Stimulated activated CD8-positive, alpha-beta memory T cell treated with anti-CD3 and anti-CD28 coated beads, Interleukin-7, amount 100 ng/mL, for 48 hours (primary cell): Measurements from ENCODE around the gene MYOF.
"Not testable (repeated sequence)": the region's sequence is repeated elsewhere in the genome, so short reads cannot be mapped to it uniquely, and the experiment has no call there.

Experiments
- DNase-seq, 2 donors: peaks; one replicate each; pipeline ENCODE4 v3.0.0-alpha.2; 2020; ENCODE audit warnings: low read depth in 1 of 2; ENCODE audit errors: extremely low read depth in 1 of 2

The MYOF gene

DNA sequence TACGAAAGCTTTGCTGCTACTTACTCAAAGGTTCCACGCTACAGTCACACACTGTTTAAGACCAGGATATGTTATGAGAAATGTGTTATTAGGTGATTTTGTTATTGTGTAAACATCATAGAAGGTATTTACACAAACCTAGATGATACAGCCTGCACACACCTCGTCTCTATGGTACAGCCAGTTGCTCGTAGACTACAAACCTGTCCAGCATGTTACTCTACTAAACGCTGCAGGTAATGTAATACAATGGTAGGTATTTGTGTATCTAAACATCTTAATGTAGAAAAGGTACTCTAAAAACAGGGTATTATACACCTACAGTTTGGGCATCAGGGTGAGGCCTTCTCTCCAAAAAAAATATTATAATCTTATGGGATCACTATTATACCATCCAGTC is 181.2 kb downstream of the MYOF start:
- DNase-seq = no peak

GRCh38 chr10:93300288-93300917 is 181.7 kb downstream of the MYOF start:
- no peak for DNase-seq

- DNase-seq = no peak
These were observed 182.4 kb downstream of the MYOF start for GRCh38 chr10:93299606-93300287.

DNA sequence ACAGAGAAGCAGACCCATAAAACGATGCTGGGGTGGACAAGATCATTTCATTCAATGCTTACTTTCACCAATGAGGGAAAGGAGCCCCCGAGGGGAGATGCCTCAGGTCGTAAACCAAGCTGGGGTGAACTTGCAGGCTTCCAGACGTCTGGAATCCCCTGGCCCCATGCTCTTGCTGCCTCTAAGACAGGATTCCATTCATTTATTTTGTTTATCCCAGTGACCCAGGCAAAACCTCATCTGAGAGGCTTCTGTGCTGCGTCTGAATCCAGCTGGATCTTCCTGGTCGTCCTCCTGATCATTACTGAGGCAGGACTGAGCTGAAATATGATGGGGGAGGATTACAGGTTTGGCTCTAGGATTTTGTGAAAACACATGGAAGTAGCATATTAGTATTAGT is 182.9 kb downstream of the MYOF start:
- DNase-seq = no peak

DNA sequence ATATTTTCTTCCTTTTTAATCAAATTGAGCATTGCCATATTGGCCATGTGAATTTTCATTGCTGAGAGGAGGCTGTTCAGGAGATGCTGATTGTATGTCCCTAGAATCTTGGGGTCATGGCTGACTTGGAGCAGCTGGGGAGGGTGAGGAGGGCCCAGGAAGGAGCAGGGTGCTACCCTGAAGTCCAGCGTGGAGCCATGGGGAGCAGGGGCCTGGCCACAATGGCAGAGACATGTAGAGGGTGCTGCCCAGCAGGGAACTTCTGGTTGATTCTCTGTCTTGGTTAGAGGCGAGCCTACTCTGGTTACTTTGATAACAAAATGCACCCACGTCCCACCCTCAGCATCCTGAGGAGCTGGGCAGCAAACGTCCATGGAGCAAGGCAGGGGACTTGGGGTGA is 186.0 kb downstream of the MYOF start:
- DNase-seq = no peak

DNA sequence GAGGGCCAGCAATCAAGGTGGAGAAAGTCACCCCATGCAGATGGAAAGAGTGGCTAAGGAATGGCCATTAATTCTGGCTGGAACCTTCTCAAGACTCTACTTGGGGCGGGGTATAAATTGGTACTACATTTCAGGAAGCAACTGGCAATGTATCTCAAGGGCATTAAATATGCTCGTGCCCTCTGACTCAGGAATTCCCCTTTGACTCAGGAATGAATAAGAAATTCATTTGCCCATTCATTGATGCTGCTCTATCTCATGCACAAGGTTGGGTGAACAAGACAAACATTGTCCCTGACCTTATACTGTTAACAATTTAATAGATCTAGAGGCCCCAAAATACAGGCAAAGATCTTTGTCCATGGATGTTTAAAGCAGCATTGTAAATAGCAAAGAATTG is 188.1 kb downstream of the MYOF start:
- DNase-seq = no peak

- DNase-seq = no peak
These were observed 191.3 kb downstream of the MYOF start for GRCh38 chr10:93290661-93291354.

DNA sequence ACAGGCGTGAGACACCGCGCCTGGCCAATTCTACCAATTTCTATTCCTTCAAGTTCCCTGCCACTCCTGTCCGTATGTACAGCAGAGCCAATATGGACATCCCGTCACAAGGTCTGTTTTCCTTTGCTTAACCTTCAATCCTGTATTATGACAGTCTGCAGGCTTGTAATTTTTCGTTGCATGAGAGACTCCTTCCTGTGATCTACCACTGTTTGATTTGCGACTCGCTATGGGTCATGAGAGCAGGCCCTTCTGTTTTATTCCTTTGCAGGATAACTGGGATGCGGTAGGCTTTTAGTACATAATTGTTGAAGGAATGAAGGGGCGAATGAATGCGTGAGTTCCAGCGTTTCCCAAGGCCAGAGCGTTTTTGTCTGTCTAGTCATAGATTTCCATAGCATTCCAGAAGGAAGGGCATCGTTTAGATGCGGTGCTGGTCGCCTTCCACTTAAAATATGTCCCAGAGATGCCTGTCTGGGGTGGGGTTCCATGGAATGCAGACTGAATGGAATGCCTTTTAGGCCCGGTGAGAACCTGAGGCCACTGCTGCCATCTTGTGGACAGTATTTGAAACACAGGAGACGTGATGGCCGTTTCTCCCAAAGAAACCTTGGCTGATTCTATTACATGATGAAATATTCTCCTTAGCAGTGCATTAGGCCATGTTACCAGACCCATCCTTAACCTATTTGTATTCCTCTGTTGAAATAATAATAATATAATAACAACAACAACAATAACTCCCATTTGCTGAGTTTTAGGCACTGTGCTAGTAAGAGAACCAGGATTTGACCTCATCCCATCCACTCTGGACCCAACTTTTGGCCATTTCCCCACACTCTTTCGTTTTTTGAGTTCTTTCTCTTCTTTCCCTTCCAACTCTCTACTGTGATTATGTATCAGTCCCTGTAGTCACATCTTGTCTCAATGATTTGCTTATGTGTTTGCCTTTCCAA is 193.2 kb downstream of the MYOF start:
- peak in 1 of 2 donors; percentile 12 for DNase-seq

- no peak for DNase-seq
These were observed 194.4 kb downstream of the MYOF start for GRCh38 chr10:93287775-93288174.

- not testable (repeated sequence) for DNase-seq
These were observed 197.9 kb downstream of the MYOF start for GRCh38 chr10:93284246-93284645.

DNA sequence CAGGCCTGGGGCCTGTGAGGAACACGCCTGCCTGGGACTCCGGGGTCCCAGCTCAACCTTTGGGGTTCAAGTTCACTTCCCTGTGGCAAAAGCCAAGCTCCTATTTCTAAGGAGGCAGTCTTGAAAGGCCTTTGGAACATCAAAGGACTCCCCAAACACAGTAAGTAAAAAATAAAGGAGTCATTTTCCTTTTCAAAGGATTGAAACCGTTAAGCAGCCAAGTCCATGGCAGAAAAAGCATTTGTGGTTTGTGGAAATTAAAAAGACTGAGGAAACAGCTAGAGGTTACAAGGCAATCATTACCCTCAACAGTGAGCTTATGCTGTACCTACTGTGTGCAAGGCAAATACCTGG is 200.8 kb downstream of the MYOF start:
- no peak for DNase-seq

DNA sequence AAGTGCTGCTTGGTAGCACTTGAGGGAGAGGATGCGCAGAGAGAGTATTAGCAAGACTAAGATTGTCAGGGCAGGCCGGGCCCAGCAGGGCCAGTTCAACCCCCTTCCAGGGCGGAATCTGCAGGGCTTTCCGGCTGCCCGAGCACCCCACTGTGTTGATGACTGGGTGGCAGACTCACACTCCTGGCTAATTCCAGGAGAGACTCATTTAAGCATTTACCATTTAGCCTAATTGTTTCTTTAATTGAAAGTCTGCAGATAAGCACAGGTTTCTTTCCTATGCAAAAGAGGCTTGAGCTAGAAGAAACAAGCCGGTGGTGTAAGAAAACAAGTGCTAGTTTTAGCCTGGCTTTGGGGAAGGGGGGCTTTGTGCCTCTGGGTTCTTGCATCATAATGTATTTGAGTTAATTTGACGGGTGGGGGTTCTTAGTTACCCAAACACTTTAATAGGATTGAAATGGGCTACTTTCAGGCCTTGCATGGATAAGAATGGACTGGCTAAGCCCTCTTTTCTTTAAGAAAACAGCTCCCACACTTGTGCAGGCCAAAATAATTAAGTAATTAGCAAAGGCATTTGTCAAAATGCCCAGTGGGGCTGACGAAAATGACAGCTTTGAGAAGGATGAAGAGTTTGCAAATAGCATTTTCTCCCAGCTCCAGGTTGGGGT is 201.3 kb downstream of the MYOF start:
- no peak for DNase-seq

- DNase-seq = no peak
These were observed 201.9 kb downstream of the MYOF start for GRCh38 chr10:93280121-93280698.

GRCh38 chr10:93277360-93277759 is 204.8 kb downstream of the MYOF start:
- DNase-seq = no peak

DNA sequence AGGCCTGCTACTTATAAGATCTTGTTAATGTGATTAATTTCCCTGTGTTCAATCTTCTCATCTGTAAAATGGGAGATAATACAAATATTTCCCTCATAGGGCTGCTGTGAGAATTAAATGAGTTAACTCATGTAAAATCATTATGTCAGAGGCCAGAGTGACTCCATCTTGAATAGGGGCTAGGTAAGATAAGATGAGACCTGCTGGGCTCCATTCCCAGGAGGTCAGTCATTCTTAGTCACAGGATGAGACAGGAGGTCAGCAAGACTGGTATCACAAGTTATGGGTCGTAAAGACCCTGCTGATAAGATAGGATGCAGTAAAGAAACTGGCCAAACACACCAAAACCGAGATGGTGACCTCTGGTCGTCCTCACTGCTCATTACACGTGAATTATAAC is 207.7 kb downstream of the MYOF start:
- DNase-seq = no peak

DNA sequence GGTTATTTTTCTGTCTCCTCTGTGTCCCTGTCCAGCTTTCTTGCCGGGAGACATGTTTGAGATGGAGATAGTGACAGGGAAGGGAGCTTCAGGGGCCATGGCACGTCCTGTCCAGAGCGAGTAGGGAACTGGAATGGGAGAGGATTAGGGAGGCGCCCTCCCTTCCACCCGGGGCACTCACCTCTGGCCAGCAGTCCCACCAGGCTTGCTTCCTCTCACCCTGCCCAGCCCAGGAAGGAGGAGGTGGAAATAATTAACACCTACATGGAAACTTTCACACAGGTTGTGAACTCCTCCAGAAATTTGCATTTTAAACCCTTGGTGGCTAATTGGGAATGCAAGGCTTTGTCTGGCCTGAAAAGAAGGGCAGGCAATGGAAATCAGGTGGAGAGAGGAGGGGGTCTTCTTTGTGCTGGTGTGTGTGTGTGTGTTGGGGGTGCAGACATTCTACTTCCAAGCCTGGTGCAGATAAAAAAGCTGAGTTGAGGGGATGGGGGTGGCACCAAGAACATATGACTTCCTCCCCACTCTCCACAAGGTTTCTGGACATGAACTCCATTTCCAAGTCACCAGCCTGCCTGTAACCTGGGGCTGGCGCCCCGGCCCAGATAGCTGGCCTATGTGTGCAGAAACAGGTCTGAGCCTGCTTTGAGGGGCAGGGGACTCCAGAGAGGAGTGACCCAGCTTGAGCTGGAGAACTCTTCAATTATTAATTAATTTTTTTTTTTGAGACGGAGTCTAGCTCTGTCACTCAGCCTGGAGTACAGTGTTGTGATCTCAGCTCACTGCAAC is 209.1 kb downstream of the MYOF start:
- no peak for DNase-seq

- DNase-seq = no peak
These were observed 210.8 kb downstream of the MYOF start for GRCh38 chr10:93271347-93271746.

- no peak for DNase-seq
These were observed 212.9 kb downstream of the MYOF start for GRCh38 chr10:93269281-93269680.

DNA sequence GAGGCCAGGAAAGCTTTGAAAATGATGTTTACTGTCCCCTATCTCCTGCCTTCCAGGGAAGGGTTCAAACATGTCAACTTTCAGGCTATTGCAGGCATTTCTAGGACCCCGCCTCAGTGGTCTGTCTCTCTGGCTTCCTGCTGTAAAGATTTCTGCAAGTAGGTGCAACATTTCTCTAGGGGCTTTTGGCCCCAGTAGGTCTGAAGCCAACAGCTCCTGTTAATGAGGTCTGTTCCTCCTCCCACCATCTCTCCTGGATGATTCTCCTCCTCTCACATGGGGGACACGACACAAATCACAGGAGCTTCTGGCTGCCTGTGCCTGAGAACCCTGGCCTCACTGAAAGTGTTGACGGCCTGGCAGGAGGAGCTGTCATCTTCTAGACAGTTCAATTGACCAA is 214.1 kb downstream of the MYOF start:
- DNase-seq = no peak

DNA sequence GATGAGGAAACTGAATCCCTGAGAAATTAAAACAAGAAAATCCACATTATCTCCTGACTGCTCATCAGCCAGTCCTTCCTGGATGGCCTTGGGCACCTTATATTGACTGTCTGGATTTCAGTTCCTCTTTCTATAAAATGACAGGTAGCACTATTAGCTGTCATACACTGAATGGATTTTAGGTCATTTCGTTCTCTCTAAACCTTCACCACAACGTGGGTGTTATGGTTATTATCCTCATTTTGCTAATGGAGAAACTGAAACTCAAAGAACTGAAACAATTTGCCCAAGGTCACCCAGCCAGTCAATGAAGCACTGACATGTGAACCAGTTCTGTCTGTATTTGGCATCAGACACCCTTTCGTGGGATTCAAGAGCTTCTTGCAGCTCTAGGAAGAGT is 214.6 kb downstream of the MYOF start:
- no peak for DNase-seq
